ENCODE data around the gene ZNF474.
A peak's percentile ranks its signal among the peaks of the same experiment; 100 is the strongest.

ZNF474 gene

GRCh38 chr5:122156724-122157325, 27.5 kb downstream of the ZNF474 start:
- no peak overlapping the region for H3K4me3 ChIP-seq (ENCODE audit: low read length)
- DNase-seq (ENCODE audit: low read depth), result no peak
- TF ChIP-seq CTCF (conservative IDR thresholded peaks at IDR 0.05; ENCODE audit: low read depth, low read length), result peak; percentile 54

GRCh38 chr5:122162100-122162638, 32.8 kb downstream of the ZNF474 start:
- no peak overlapping the region for H3K4me3 ChIP-seq (ENCODE audit: low read length)
- TF ChIP-seq CTCF (conservative IDR thresholded peaks at IDR 0.05; ENCODE audit: low read depth, low read length), result no peak
- no peak for DNase-seq (ENCODE audit: low read depth)

- no peak for DNase-seq (ENCODE audit: low read depth)
- TF ChIP-seq CTCF (conservative IDR thresholded peaks at IDR 0.05; ENCODE audit: low read depth, low read length), result no peak
- H3K4me3 ChIP-seq (ENCODE audit: low read length), result no peak overlapping the region
Measured at GRCh38 chr5:122163121-122164069, 34.0 kb downstream of the ZNF474 start.

- TF ChIP-seq CTCF (conservative IDR thresholded peaks at IDR 0.05; ENCODE audit: low read depth, low read length), result no peak
- H3K4me3 ChIP-seq (ENCODE audit: low read length), result no peak overlapping the region
- DNase-seq (ENCODE audit: low read depth), result no peak
Measured at GRCh38 chr5:122164070-122164435, 34.7 kb downstream of the ZNF474 start.

- no peak overlapping the region for H3K4me3 ChIP-seq (ENCODE audit: low read length)
- no peak for DNase-seq (ENCODE audit: low read depth)
- no peak for TF ChIP-seq CTCF (conservative IDR thresholded peaks at IDR 0.05; ENCODE audit: low read depth, low read length)
Measured at GRCh38 chr5:122164831-122165558, 35.6 kb downstream of the ZNF474 start.

- no peak for DNase-seq (ENCODE audit: low read depth)
- H3K4me3 ChIP-seq (ENCODE audit: low read length), result no peak overlapping the region
- TF ChIP-seq CTCF (conservative IDR thresholded peaks at IDR 0.05; ENCODE audit: low read depth, low read length), result no peak
Measured at GRCh38 chr5:122165559-122166078, 36.3 kb downstream of the ZNF474 start.
